Measurements from ENCODE around the gene EPHA2.

The EPHA2 gene

DNA sequence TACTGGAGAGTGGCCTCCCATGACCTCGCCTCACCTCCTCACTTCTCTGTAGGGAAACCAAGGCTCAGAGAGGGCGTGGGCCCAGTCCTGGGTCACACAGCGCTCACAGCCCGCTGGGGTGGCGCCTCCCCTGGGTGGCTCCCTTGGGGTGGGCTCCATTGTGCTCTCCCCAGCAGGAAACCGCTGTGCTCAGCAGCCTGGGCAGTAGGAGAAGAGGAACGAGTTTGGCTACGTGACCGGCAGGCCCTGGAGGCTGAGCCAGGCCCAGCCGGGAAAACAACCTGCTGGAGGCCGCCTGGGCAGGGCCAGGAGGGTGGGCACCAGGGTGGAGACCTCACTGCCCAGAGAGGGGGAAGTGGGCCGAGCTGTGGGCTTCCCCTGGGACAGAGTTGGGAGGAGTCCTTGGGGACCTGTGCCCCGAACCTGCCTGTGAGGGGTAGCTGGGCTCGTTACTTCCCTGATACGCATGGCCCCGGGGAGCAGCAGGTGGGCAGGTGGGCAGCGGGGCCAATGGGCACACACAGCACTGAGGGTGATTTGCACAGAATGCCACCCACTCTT is 67.4 kb downstream of the EPHA2 start:
- no peak overlapping the region for H3K4me3 ChIP-seq (ENCODE audit: low read depth, low read length)
- TF ChIP-seq CTCF (IDR thresholded peaks at IDR 0.05; ENCODE audit: borderline replicate concordance, insufficient read depth, low read depth, low read length), result no peak

DNA sequence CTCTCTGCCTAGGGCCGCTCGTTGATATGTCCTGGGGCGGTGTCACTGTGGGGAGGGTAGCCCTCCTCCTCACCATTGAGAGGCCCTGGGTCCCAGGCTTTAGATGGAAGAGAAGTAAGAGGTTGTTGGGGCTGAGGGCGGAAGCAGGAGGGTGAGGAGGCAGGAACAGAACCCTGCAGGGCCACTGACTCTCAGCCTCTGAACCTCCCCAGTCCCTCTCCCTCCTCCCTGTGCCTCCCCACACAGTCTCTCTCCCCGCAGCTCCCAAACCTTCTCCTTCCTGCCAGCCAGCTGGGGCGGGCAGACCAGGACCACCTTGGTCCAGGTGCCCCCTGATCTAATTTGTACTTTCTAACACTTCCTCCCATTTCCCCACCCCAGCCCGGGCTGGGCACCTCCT is 68.1 kb downstream of the EPHA2 start:
- no peak overlapping the region for H3K4me3 ChIP-seq (ENCODE audit: low read depth, low read length)
- no peak for TF ChIP-seq CTCF (IDR thresholded peaks at IDR 0.05; ENCODE audit: borderline replicate concordance, insufficient read depth, low read depth, low read length)

DNA sequence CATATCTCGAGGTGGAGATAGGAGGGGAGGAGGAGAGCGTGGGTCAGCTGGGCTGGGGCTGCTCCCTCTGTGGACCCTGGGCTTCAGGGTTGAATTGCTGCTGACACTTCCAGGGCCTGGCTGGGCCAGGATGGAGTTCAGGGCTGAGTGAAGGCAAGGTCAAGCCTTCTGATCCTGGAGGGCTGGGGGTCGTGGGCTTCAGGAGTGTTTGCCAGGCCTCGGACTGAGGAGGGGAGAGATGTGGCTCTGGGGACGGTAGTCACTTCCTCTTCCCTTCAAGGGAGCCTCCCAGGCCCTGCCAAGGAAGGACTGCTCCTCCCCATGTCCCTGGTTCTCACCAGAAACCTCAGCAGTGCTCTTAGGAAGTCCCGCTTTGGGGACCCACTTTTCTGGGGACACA is 70.3 kb downstream of the EPHA2 start:
- no peak for TF ChIP-seq CTCF (IDR thresholded peaks at IDR 0.05; ENCODE audit: borderline replicate concordance, insufficient read depth, low read depth, low read length)
- H3K4me3 ChIP-seq (ENCODE audit: low read depth, low read length), result no peak overlapping the region

- no peak for TF ChIP-seq CTCF (IDR thresholded peaks at IDR 0.05; ENCODE audit: borderline replicate concordance, insufficient read depth, low read depth, low read length)
- no peak overlapping the region for H3K4me3 ChIP-seq (ENCODE audit: low read depth, low read length)
These were observed 72.4 kb downstream of the EPHA2 start for GRCh38 chr1:16083486-16083885.

DNA sequence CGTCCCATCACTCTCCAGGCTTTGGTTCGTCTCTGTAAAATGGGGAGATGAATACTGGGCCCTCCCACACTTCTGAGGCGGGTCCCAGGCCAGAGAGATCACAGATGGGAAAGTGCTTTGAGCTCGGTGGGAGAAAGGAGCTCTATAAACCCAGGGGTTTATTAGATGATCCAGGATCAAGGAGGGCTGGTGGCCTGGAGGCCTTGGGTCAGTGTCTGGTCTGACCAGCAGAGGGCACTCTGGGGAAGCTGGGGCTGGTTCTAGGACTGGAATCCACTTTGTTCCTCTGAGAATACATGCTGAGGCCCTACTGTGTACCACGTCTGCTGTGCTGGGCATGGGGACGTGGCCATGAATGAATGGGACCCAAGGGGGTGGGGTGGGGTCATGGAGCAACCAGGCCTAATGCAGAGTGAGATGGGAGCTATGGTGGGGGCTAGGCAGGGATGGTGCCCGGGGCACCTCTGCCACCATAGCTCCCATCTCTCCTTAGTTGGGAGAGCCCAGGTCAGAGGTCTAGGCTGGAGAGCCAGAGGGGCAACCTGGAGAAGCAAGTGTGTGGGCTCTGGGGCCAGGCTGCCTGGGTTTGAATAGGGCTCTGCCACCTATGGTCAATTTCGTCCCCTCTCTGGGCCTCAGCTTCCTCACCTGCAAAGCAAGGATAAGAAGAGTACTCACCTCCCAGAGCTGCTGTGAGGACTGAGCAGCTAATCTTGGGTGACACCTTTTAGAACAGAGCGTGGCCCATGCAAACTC is 73.4 kb downstream of the EPHA2 start:
- H3K4me3 ChIP-seq (ENCODE audit: low read depth, low read length), result no peak overlapping the region
- TF ChIP-seq CTCF (IDR thresholded peaks at IDR 0.05; ENCODE audit: borderline replicate concordance, insufficient read depth, low read depth, low read length), result peak; percentile 91

GRCh38 chr1:16081636-16082035 is 74.2 kb downstream of the EPHA2 start:
- TF ChIP-seq CTCF (IDR thresholded peaks at IDR 0.05; ENCODE audit: borderline replicate concordance, insufficient read depth, low read depth, low read length), result no peak
- no peak overlapping the region for H3K4me3 ChIP-seq (ENCODE audit: low read depth, low read length)

All from GM12875 (cell line).